Hematopoietic multipotent progenitor cell treated with erythropoietin and hydrocortisone succinate and interleukin-3 and kit ligand, for 17 days (in vitro differentiated cells): ENCODE data around the gene DALRD3.

Experiments
- DNase-seq: peaks from one replicate; pipeline ENCODE4 v3.0.0-alpha.2; 2015; ENCODE audit warnings: low spot score

DALRD3 gene, protein sequence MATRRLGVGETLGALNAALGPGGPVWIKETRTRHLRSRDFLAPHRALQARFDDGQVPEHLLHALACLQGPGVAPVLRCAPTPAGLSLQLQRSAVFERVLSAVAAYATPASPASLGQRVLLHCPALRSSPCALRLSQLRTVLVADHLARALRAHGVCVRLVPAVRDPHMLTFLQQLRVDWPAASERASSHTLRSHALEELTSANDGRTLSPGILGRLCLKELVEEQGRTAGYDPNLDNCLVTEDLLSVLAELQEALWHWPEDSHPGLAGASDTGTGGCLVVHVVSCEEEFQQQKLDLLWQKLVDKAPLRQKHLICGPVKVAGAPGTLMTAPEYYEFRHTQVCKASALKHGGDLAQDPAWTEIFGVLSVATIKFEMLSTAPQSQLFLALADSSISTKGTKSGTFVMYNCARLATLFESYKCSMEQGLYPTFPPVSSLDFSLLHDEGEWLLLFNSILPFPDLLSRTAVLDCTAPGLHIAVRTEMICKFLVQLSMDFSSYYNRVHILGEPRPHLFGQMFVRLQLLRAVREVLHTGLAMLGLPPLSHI

DNA sequence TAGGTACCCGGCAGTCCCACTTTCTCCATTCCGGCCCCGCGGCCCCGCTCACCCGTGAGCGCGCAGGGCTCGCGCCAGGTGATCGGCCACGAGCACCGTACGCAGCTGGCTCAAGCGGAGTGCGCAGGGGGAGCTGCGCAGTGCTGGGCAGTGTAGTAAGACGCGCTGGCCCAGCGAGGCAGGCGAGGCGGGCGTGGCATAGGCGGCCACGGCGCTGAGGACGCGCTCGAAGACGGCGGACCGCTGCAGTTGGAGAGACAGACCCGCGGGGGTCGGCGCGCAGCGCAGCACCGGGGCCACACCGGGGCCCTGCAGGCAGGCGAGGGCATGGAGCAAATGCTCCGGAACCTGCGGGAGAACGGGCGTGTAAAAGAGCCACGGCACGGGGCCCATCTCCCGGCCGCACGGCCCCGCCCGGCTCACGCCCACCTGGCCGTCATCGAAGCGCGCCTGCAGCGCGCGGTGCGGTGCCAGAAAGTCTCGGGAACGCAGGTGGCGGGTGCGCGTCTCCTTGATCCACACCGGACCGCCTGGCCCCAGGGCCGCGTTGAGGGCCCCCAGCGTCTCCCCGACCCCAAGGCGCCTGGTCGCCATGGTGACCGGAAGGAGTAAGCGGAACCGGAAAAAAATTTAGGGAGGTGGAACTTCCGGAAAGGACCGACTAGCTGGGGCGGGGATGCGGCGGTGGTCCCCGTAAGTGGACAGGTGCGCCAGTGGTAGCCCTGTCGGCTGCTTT is at the start of gene DALRD3:
Gene DALRD3 (minus strand): TSS at position 610 of the 736 bp plus-strand sequence. CDS start 16 bp downstream, at position 594.
- DNase-seq: peak; percentile 64

DNA sequence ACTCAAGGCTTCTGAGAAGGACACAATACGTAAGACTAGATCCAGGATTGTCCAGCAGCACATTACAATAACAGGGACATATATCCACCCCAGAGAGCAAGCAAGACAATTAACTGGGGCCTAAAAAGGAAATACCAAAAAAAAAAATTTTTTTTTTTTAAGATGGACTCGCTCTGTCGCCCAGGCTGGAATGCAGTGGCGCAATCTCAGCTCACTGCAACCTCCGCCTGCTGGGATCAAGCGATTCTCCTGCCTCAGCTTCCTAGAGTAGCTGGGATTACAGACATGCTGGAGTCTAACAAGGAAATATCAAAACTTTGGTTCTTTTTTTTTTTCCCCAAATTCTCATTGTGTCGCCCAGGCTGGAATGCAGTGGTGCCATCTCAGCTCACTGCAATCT is 39.6 kb upstream of the DALRD3 start:
- no peak for DNase-seq

DNA sequence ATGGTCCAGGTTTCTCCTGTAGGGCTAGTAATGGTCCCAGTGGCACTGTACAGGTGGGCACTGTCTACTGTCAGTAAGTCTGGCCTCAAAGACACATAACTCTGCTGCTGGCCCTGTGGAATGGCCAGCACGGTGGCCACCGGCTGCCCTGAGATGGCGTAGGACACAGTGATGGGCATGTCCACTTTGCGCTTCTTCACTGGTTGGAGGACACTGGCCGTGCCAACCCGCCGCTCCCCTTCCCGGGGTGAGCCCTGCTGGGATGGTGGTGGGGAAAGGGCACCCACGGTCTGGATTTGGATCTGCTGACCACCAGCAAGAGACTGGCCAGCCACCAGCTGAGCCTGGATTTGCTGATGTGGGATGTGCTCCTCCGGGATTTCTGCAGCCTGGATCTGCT is 38.9 kb upstream of the DALRD3 start:
- DNase-seq: no peak

DNA sequence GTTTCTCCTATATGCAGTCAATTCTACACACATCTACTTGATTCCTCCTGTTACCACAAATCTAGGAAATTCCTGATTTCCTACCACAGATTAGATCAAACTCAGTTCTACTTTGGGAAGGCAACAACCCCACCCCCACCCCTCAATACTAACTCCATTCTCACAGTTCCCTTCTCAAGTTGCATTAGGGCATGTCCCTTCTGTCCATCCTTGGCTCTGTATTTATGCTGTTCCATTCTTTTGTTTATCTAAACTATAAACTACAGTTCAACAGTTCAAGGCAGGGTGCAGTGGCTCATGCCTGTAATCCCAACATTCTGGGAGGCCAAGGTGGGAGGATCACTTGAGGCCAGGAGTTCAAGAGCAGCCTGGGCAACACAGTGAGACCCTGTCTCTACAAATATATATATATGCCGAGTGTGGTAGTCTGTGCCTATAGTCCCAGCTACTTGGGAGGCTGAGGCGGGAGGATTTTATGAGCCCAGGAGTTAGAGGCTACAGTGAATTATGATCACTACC is 36.0 kb upstream of the DALRD3 start:
- DNase-seq: no peak

DNA sequence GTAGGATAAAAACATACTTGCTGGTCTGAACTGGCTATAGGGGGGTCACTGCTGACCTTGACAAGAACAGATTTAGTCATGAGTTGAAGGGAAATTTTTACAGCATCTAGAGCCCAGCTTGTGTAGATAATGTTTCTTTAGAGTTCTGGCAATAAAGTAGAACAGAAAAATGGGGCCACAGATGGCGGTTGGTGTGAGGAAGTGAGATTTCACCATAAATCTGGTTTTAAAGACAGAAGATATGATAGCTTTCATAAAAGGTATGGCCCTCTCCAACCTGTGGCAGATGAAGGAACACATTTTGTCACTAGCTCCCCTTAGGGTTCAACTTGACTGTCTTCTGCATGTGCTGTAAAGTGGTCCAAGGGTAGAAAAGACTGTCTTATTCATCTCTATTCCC is 35.2 kb upstream of the DALRD3 start:
- DNase-seq: no peak

DNA sequence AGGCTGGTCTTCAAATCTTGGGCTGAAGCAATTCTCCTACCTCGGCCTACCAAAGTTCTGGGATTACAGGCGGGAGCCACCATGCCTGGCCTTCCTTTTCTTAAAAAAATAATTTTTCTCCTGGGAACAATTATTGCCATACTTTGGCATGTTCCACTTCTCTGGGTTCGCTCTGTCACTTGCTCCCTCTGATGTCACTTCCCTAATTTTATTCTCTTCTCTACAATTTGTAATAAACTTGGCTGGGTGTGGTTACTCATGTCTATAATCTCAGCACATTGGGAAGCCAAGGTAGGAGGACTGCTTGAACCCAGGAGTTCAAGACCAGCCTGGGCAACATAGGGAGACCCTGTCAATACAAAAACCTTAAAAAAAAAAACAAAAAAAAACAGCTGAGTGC is 16.9 kb upstream of the DALRD3 start:
- DNase-seq: no peak

DNA sequence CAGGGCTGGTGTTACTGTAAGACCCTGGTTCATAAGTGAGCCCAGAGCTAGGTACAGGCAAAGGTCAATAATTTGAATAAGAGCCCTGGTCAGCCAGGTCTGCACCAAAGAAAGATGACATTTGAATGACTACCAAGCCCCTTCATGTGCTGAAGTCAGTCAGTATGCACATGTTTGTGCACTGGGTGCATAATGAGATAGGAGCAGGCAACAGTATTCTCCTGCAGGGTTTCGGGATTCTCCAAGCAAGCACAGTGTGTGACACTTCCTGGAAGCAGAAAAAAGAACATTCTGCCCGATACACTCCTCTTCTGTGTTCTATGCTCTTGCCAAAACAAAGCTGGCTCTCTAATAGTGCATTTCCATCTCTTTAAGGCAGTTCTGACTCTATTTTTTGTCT is 16.3 kb upstream of the DALRD3 start:
- DNase-seq: no peak

DNA sequence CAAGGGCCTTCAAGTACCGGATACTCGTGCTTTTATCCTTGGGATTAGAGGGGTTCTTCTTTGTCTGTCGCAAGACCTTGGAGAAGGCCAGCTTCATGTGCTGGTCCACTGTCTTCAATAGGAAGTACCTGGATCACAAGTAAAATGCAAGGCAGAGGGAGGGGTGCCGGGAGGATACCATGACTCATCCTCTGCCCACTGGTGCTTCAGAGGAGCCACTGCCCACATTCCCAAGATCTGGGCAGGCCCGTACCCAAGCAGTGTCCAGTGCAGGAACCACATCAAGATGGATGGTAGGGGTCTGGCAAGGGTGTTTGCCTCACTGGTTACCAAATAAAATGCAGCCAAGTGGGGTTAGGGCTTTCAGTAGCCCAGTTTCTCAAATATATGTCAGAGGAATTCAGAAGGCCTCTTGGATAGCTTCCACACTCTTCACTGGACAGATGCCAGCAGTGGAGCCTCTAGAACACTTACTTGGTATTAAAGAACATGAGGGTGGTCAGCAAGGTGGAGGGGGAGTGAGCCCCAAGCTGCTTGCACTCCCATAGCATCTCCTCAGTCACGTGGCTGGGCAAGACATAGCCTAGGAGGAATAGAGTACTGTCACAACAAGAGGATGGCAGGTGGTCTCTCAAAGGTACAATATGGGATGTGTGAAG is 14.4 kb upstream of the DALRD3 start:
- DNase-seq: no peak

DNA sequence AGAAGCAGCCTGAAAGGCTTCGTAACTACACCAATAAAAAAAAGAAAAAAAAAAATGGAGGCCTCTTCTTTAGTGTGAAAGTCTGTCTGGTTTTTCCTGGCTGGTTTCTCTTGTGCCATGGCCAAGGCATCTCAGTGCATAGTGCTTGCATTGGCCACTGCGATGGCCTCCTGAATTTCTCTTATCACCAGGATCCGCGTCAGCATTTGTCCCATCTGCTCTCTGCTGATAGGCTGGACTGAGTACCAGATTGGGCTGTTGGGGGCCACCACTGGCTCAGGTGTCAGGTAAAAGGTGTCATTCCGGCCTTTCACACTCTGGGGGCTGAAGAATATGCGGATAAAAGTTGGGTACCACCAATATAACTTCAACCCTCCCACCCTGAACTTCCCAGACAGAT is 11.9 kb upstream of the DALRD3 start:
- peak; percentile 60 for DNase-seq

DNA sequence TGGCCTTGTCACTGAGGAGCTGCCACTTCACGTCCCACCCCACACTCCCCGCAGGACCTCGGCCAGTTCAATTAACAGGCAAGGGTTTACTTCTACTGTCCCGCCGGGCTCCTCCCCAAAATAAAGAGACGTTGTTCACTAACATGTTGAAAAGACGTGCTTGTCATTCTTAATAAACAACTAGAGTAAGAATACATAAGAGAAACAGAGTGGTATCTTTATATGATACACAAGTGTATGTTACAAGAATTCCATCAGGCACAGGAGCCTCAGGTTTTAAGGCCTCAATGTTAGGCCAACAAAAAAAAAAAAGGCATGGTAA is 11.1 kb upstream of the DALRD3 start:
- DNase-seq: no peak

DNA sequence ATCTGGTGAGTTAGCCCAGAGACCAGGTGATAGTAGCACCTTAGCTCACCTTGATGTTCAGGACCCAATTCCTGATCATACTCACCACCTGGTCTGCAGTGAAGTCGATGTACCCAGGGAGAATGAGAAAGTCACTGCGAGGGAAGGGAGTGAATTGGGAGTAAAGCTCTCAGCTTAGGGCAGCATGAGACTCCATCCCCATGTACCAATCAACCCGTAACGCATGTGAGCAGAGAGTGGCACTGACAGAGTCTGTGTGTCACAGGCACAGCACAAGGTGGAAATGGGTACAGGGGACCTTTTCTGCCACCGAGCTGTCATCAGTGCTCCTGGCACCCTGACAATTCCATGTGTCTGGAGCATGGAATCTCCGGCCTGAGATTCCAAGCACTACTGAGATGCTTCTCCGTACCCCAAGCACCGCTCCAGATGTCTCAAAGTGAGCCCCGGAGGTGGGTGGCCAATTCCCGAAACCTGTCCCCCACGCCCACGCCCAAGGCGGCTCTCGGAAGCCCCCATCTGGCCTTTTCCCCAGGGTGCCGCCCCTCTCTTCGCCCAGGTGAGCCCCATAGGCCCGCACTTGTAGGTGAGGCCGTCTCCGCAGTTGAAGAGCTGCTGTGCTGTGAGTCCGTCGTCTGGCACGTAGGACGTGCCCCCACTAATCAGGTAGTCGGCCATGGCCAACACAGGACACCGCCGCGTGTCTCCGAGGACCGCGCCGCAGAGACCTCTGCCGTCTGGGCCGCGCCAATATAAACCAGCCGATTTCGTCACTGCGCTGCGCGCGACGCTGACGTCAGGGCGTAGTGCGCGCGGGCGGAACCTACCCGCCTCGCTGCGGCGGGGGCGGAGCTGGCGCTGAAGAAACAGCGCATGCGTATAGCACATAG is 10.5 kb upstream of the DALRD3 start, which contains the start of gene IMPDH2:
Gene IMPDH2 (minus strand): TSS at position 726 of the 890 bp plus-strand sequence. CDS start 48 bp downstream, at position 678.
- peak; percentile 98 for DNase-seq

DNA sequence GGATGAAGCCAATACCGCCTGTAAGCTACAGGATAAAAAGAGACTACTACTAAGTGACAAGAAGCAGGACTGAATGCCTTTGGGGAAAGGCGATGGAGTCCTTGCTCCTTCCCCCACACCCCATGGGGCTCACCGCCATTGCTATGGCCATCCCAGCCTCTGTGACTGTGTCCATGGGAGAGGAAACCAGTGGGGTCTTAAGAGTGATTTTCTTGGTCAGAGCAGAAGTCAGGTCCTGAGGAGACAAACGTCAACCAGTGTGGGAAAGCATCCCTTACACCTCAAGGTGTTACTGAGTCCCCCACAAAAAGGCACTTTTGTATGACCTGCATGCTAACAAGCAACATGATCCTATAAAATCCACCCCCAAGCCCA is 9.9 kb upstream of the DALRD3 start:
- DNase-seq: no peak

DNA sequence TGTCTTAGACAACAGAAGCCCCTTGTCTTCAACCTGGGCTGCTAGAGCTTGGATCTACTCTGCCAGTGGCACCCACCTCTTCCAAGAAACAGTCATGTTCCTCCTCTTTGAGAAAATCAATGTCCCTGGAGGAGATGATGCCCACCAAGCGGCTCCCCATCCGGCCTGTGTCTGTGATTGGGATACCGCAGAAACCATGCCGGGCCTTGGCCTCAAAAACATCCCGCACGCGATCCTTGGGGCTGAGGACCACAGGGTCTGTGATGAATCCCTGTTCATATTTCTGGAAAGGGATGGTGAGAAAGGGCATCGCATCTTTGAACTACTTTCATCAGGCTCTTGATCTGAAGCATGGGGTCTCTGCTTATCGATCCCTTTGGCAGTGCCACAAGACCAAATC is 9.3 kb upstream of the DALRD3 start:
- DNase-seq: no peak

DNA sequence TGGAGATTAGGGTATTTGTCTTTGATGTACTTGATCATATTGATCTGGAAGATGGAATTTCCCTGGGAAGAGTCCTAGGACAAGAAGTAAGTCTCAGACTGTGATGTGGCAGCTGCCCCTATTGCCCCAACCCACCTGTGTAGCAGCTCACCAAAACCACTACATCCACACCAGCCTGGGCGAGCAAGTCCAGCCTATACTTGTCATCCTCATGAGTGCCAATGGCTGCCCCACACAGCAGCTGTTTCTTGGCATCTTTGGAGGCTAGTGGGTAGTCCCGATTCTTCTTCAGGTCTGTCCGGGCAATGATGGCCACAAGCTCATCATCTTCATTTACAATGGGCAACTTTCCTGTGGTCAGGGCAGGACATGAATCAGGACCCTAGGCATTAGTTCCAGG is 8.2 kb upstream of the DALRD3 start:
- no peak for DNase-seq

DNA sequence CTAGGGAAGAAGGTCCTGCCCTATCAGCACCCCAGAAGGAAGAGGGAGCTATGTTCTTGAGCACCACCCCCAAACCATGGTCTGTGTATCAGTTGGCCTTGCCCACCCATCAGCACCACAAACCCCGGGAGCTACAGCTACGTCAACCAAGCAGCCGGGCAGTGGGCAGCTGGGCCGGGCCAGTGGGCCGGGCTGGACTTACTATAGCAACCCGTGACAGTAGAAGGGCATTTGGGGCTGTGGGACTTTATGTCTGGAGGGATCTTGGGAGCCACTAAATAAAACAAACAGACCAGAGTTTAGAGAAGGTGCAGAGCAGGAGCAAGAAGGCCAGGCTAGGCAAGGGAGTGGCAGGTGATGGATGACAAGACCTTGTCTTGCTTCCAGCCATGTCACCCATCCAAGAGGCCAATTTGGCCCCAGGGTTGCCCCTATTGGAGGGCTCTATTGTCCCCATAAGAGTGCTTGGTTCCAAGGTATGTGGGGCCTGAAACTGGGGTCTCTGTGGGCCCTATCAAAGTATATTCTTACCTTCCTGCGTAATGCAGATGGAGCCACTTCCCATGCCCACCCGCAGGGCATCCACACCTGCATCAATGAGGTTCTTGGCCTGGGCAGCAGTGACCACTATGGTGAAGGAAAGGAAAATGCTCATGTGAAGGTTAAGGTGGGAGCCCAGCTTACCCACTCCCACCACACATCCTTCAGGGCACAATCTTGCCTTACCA is 7.6 kb upstream of the DALRD3 start:
- no peak for DNase-seq

DNA sequence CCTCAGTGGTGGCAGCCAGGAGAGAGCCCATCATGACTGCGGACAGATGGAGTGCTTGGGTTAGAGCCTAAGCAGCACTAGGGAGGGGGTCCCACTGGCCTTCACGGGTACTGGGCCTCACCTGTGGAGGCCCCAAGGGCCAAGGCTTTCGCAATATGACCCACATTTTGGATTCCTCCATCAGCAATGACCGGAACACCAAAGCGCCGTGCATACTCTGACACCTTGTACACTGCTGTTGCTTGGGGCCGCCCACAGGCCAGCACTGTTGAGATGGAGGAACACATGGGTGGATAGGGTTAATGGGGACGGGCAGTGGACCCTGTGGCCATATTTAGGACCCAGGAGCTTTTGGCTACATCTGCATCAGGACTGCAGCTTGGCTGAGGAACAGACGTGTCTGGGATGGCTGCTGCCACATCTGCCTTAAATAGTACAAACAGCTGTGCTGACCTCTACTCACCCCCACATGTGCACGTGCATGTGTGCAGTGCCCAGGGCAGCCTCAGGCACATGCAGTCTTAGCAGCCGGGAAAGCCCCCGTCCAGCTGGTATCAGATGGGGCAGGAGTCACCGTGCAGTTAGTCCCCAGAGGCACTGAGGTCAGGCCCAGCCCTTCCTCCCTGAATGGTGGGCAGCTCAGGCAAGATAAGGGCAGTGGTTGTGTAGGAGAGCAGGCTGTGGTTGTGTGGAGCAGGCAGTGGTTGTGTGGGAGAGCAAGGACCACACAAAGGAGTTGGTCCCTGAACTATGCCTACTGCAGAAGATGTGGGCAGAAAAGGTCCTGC is 6.8 kb upstream of the DALRD3 start:
- DNase-seq: peak; percentile 17

DNA sequence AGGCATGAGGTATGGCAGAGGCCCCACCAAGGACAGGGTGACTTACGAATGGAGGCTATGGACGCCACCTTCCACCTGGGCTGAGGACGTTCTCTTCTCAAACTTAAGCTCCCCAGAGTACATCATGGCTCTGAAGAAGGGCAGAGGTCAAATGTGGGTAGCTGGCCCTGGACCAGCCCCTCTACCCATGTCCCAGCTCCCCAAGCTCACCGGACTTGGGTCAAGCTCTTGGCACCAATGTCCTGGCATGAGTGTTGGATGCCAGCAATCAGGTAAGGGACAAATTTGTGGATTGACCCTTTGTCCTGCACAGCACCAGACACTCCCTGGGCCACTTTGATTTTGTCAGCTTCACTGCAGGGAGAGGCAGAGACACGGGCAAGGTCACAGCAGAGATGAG is 6.1 kb upstream of the DALRD3 start:
- no peak for DNase-seq

DNA sequence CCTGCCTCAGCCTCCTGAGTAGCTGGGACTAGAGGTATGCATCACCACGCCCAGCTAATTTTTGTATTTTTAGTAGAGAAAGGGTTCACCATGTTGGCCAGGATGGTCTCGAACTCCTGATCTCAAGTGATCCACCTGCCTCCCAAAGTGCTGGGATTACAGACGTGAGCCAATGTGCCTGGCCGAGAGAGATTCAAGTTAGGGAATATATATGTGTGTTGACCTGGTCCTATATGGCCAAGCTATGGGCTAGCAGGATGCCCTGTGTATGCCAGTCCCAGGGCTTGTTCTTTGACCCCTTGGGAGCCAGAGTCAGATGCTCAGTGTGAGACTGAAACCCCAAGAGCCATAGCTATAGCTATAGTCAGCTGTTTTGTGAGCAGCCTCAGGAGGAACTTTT is 5.4 kb upstream of the DALRD3 start:
- DNase-seq: no peak

DNA sequence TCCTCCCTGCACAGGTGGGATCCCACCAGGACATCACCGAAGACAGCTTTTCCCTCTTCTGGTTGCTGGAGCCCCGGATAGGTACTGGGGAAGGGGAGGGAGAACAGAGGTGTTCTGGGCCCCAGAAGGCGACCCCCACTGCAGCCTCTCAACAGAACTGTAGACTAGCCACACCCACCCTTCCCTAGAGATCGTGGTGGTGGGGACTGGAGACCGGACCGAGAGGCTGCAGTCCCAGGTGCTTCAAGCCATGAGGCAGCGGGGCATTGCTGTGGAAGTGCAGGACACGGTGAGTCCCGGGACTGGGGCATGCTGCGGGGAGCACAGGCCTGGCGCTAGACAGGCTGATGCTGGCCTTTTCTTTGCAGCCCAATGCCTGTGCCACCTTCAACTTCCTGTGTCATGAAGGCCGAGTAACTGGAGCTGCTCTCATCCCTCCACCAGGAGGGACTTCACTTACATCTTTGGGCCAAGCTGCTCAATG is 4.3 kb upstream of the DALRD3 start:
- DNase-seq: peak; percentile 22
